Left renal cortex interstitium (tissue), 4 donors: Measurements from ENCODE around the gene DOK4. TPM values are rescaled to one million over a fixed set of nuclear protein-coding genes. Genes with fewer than 3 reads are reported as not detected.

ENCODE experiments used
- polyA plus RNA-seq, 4 donors: library from polyadenylated mRNA; unstranded; fragments of 120-200 nt; gene quantifications; one replicate each; pipeline ENCODE4 v1.2.1, GENCODE V29; 2013; ENCODE audit not compliant: insufficient read length in 4 of 4

DOK4 gene
- polyA plus RNA-seq, 4 donors: 31.7 to 40.0 (median 35.5) TPM

Other genes starting within 250 kb of the DOK4 start
- 10 to 100 TPM; 70.0 to 82.8 (median 77.5) TPM for gene ARL2BP, start 241.2 kb downstream of the DOK4 start, polyA plus RNA-seq
- gene PLLP, start 201.8 kb downstream of the DOK4 start, polyA plus RNA-seq: 10 to 100 TPM; 18.6 to 33.5 (median 21.6) TPM
- gene CCL22, start 127.7 kb downstream of the DOK4 start, polyA plus RNA-seq: under 1 TPM; 0.04 to 0.19 (median 0.13) TPM
- 10 to 100 TPM; 24.6 to 48.4 (median 31.7) TPM for gene CX3CL1, start 114.0 kb downstream of the DOK4 start, polyA plus RNA-seq
- under 1 TPM in 1 of 4 donors, not detected in 3; 0.25 TPM for gene CCL17, start 81.7 kb downstream of the DOK4 start, polyA plus RNA-seq
- 10 to 100 TPM; 92.4 to 96.9 (median 93.4) TPM for gene CIAPIN1, start 39.1 kb downstream of the DOK4 start, polyA plus RNA-seq
- gene COQ9, start 39.0 kb downstream of the DOK4 start, polyA plus RNA-seq: 100 to 1,000 TPM in 2 of 4 donors, 10 to 100 TPM in 2; 96.9 to 115 (median 102) TPM
- gene POLR2C, start 23.8 kb downstream of the DOK4 start, polyA plus RNA-seq: 10 to 100 TPM; 85.0 to 88.9 (median 86.3) TPM
- gene CCDC102A, start 50.1 kb upstream of the DOK4 start, polyA plus RNA-seq: 10 to 100 TPM; 14.9 to 25.6 (median 18.6) TPM
- gene ADGRG5, start 56.1 kb upstream of the DOK4 start, polyA plus RNA-seq: 1 to 10 TPM; 1.1 to 2.0 (median 1.2) TPM
- 10 to 100 TPM; 70.6 to 91.4 (median 84.6) TPM for gene ADGRG1, start 142.1 kb upstream of the DOK4 start, polyA plus RNA-seq
- under 1 TPM in 3 of 4 donors, not detected in 1; 0.23 to 0.32 (median 0.29) TPM for gene ADGRG3, start 181.8 kb upstream of the DOK4 start, polyA plus RNA-seq
- 1 to 10 TPM; 3.0 to 3.9 (median 3.6) TPM for gene DRC7, start 208.3 kb upstream of the DOK4 start, polyA plus RNA-seq
- gene KATNB1, start 249.3 kb upstream of the DOK4 start, polyA plus RNA-seq: 10 to 100 TPM; 19.3 to 26.8 (median 23.3) TPM